GM13977 (cell line): ENCODE measurements around the gene DYRK1A.

Source experiments
- DNase-seq: peaks from one replicate; pipeline ENCODE4 v3.0.0; 2012; ENCODE audit warnings: low spot score
- in situ Hi-C: fragments of 300-500 bp; cut with MboI; formaldehyde crosslinking; loops from one replicate; pipeline ENCODE4 v1.12.0; 2022; ENCODE audit warnings: low sequenced_read_pairs, low pct_unique_long_range_greater_than_20kb, mixed read lengths, inconsistent platforms; ENCODE audit not compliant: unreplicated experiment
- TF ChIP-seq, protein P1 (sequence below): IDR thresholded peaks from 2 replicates; pipeline ENCODE4 v1.5.1; 2012; ENCODE audit warnings: mild to moderate bottlenecking, control low read depth; ENCODE audit not compliant: insufficient read depth; ENCODE audit errors: extremely low read depth, missing control alignments

Gene DYRK1A

DNA sequence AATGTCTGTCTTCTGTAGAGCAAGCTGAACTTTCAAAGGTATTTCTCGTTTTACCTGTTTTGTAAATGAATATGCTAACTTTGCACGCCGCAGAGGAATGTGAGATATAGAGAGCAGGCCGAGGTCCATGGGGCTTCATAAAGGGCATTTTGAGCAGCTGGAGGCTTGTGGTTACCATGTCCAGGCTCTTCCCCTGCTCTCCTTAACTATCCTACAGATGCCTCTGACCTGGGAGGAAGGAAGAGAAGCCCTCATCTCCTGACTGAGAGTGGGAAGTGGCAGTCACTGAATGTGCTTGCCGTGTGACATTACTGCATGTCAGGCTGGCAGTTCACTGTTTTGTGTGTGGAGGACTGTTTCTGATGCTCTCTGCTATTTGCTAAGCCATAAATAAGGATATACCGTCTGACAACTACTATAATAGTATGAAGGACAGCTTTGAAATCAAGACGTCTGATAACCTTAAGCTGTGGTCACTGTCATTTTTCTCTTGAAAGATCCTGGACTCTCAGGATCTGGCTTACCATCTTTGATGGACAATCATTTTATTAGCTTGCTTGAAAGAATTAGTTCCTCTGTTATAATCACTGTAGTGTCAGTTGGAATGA lies 92.2 kb downstream of the DYRK1A start:
- TF ChIP-seq, protein P1, sequence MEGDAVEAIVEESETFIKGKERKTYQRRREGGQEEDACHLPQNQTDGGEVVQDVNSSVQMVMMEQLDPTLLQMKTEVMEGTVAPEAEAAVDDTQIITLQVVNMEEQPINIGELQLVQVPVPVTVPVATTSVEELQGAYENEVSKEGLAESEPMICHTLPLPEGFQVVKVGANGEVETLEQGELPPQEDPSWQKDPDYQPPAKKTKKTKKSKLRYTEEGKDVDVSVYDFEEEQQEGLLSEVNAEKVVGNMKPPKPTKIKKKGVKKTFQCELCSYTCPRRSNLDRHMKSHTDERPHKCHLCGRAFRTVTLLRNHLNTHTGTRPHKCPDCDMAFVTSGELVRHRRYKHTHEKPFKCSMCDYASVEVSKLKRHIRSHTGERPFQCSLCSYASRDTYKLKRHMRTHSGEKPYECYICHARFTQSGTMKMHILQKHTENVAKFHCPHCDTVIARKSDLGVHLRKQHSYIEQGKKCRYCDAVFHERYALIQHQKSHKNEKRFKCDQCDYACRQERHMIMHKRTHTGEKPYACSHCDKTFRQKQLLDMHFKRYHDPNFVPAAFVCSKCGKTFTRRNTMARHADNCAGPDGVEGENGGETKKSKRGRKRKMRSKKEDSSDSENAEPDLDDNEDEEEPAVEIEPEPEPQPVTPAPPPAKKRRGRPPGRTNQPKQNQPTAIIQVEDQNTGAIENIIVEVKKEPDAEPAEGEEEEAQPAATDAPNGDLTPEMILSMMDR: no peak
- in situ Hi-C loops: no loop called here
- no peak for DNase-seq

DNA sequence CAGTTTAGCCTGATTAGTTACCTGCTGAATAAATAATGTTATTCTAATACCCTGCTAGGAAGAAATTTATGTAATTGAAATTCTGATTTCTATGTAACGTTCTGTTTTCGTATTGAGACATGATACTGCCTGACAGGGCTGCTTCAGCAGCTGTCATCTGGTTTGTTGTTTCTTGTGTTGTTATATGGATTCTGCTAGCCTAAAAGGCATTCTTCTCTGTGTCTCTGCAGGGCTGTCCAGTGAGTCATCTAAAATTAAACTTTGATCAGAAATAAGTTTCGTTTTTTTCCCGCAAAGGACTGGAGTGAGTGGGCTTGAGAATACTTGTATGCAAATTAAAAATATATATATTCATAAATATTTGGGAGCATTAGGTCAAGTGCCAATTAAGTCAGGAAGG lies 93.0 kb downstream of the DYRK1A start:
- in situ Hi-C loops: no loop called here
- TF ChIP-seq, protein P1: no peak
- DNase-seq: no peak

DNA sequence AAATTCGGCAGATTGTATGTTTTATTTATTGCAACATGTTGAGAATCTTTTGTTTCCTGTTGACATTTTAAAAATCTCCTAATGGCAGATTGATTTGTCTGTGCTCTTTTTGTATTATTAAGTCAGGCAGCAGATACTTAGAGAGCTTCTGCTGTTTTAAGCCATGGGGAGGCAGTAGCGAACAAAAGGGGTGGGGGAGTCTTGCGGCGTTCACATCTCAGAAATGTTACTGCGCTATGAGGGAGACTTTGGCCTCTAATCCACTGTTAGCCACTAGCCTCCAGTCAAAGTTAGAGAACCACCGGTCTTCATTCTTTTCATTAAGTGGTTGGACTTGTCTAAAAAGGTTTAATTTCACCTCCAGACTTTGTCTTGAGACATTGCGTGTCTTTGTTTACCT lies 93.6 kb downstream of the DYRK1A start:
- in situ Hi-C loops: no loop called here
- TF ChIP-seq, protein P1: no peak
- DNase-seq: no peak

DNA sequence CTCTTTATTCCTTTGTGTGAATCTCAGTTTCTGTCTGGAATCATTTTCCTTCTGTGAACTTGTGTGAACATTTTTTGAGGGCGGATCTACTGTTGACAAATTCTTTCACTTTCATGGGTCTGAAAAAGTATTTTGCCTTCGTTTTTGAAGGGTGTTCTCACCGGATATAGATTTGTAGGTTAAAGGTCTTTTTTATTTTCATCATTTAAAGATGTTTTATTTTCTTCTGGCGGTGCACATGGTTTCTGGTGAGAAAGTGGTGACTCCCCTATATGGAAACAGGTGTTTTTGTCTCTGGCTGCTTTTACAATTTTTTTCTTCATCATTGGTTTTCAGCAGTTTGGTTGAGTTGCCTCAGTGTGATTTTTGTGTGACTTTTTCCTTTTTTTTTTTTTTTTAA lies 94.9 kb downstream of the DYRK1A start:
- TF ChIP-seq, protein P1: no peak
- in situ Hi-C loops: no loop called here
- DNase-seq: peak; percentile 34

DNA sequence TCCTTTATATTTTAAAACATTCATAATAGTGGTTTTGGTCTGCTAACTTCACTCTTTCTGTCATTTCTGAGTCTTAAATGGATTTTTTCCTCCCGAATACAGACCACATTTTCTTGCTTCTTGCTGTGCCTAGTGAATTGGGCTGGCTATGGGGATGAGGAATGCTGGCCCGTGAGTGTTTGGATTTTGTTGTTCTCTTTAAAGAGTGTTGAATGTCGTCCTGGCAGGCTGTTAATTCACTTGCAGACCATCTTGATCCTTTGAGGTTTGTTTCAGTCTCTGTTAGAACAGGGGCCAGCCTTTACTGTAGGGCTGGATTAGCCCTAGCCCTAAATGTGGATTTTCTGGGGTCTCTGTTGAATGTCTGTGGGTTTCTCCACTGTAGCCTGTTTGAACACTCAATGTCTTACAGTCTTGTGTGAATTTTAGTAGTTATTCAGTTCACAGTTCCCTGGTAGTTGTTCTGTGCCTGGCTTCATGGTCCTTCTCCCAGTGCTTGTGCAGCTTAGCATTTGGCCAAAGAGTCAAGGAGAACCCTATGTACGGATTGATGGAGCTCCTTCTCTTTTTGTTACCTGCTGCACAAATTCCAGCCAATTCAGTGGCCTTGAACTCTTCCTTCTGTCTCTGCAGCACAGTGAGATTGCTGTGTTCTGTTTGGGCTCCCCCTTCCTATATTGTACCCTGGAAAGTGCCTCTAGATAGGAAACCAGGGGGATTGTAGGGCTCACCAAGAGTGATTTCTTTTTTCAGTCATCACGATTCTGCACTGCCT lies 95.7 kb downstream of the DYRK1A start:
- no peak for DNase-seq
- TF ChIP-seq, protein P1: no peak
- in situ Hi-C loops: no loop called here

DNA sequence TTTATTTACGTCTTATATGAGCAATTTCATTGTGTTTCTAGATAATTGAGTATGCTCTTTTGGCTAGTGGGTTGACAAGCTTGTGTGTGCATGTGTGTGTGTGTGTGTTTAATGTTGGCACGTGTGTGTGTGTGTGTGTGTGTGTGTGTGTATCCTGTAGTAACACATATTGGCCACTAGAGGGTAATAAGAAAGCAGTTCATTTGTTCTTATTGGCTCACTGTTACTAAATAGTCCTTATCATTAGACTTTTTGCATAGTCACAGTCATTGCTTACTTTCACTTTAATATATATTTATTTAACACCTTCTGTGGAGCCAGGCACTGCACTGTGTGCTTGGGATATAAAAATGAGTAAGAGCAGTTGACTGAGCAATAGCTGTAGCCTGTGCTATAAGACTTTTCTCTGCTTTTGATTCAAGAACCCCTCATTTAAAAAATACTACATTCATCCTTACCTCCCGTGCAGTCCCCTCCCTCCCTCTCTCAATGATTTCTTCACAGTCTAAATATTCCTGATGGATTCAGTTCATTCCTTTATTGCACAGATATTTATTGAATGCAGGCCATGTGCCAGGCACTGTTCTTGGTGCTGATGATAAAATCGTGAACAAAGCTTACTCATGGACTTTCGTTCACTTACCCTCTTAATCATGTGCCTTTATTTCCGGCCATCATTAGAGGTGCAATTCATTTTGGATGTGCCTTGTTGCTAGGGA lies 96.7 kb downstream of the DYRK1A start:
- TF ChIP-seq, protein P1: peak; percentile 44
- in situ Hi-C loops: no loop called here
- DNase-seq: peak; percentile 34
